Measurements from ENCODE around the gene BCL2L12. TPM values are rescaled to one million over a fixed set of nuclear protein-coding genes. Genes with fewer than 3 reads are reported as not detected.

Gene BCL2L12
- total RNA-seq, 1 experiment from 2014 or later, result 3.0 TPM

DNA sequence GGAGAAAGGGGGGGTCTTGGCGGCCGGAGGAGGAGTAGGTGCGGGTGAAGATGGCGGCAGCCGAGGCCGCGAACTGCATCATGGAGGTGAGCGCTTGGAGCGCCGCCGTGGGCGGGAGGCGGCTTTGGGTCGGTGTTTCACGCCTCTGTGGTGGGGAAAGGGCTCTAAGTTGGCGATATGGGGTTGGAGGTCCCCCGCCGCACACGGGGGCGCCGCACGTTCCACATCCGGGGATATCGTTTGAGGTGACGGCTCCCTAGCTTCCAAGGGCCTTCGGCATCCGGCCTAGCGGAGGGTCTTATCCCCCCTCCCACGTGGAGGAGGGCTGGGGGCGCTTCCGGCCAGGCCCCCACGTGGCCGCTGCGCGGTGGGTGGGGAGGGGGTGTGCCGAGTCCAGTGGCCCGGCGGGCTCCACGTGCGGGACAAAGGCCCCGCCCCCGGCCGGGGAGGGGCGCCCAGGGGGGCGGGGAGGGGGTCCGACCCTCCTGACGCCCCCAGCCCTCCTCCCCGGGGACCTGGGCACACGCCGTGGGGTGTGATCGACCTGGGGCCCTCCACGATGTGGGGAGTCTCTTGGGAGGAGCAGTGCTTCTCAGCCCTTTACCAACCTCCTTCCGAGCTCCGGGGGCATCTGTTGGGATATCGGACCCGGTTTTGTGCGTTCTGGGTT is 11.6 kb downstream of the BCL2L12 start, which contains the start of gene PRMT1:
TSS of gene PRMT1 (plus strand) at position 41 of the 670 bp plus-strand sequence. CDS start at position 51, 10 bp downstream.
- peak; percentile 70 for DNase-seq
- Histone ChIP-seq H3K27me3 (no peaks in the 10 kb centered on the region), H3K4me3 (peak within 1 kb of the TSS; percentile 98), H3K9me3 (no peaks in the 10 kb centered on the region), H3K36me3 (peaks cover 34% of the 10 kb centered on the region)

DNA sequence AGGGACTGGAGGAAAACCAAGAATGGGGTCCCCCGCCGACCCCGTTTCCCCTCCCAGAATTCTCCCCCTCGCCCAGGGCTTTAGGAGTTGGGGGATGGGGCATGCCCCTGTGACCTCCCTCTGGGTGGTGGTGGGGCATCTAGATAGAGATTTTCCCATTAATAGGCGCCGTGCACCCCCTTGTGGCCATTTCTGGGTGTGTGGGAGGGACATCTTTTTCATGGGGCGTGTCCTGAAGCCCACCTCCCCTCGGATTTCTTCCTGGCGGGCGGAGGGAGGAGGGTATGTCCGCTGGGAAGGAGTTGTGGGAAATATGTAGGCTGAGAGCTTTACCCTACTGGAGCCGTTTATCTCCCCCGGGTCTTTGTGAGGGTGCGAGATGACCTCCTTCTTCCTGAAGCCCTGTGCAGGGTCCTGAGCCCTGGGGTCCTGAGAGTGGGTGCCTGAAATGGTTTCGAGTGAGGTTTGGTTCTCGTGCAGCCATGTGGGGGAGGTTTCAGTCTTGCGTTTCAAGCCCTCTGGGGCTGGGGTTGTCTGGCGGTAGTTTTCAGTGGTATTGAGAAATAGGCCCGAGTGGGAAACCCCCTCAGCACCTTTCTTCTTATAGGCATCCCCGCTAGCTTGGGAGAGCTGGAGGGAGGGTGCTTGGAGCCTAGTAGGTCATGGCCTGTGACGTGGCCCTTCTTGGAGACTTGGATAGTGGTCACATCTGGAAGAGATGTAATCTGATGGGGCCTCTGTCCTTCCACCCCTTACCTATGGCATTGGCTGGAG is 12.4 kb downstream of the BCL2L12 start:
- DNase-seq, result peak; percentile 73
- H3K4me3 ChIP-seq, result peak overlapping the region; percentile 98
- H3K36me3 ChIP-seq, result peaks cover 38% of the 10 kb centered on the region
- H3K27me3 ChIP-seq, result no peaks in the 10 kb centered on the region
- no peaks in the 10 kb centered on the region for H3K9me3 ChIP-seq

DNA sequence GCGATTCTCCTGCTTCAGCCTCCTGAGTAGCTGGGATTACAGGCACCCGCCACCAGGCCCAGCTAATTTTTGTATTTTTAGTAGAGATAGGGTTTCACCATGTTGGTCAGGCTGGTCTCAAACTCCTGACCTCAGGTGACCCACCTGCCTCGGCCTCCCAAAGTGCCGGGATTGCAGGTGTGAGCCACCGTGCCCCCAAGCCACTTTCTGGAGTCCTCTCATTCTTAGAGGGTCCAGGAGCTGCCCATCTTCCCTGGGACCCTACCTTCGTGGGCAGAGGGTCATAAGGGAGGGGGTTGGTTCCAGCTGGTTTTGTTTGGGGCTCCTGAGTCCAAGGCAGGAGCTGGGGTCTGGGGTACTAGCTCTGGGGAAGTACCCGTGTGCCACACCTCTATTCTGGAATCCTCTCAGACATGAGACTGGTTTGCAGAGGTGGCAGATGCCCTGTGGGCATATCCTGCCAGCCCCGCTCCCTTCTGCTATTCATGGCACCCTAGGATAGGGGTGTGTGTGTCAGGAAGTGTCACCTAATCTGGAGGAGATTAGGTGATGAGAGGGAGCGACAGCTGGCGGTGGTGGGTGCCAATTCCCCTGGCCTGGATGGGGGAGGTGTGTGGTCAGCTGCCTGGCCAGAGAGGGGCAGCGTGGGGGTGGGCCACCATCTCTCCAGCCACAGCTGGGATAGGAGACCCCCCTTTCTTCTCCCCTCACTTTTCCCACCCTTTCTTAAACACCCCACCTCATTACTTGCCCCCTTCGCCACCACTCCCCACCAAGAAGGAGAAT is 13.4 kb downstream of the BCL2L12 start:
- no peak for DNase-seq
- Histone ChIP-seq H3K4me3 (peak overlapping the region; percentile 5; the same call in 1 of the 2 replicates), H3K9me3 (no peaks in the 10 kb centered on the region), H3K36me3 (peaks cover 47% of the 10 kb centered on the region), H3K27me3 (no peaks in the 10 kb centered on the region)

DNA sequence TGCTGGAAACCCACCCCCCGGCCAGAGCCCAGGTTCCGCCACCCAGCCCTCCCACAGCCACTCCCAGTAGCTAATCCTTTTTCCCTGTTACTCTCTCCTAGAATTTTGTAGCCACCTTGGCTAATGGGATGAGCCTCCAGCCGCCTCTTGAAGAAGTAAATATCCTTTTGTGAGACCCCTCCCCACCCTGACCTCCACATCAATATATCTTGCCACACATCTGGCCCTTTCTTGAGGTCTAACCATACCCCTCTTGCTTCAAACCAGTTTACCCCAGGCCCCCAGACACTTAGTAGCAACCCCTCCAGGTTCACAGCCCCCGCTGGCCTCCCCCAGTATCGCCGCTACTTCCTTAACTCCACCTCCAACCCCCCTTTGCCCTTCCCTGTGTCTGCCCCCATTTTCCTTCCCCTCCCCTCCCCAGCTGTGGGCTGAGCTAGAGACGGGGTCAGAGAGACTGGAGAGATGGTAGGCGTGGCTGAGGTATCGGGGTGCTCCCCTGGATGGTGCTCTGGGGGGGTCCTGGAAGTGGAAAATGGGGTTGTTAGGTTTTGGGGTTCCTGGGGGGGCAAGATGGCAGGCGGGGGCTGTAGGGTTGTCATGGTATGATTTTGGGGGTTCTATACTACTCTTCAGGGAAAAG is 14.2 kb downstream of the BCL2L12 start:
- Histone ChIP-seq H3K27me3 (no peaks in the 10 kb centered on the region), H3K36me3 (peaks cover 54% of the 10 kb centered on the region), H3K9me3 (no peaks in the 10 kb centered on the region), H3K4me3 (no peak overlapping the region)
- no peak for DNase-seq

DNA sequence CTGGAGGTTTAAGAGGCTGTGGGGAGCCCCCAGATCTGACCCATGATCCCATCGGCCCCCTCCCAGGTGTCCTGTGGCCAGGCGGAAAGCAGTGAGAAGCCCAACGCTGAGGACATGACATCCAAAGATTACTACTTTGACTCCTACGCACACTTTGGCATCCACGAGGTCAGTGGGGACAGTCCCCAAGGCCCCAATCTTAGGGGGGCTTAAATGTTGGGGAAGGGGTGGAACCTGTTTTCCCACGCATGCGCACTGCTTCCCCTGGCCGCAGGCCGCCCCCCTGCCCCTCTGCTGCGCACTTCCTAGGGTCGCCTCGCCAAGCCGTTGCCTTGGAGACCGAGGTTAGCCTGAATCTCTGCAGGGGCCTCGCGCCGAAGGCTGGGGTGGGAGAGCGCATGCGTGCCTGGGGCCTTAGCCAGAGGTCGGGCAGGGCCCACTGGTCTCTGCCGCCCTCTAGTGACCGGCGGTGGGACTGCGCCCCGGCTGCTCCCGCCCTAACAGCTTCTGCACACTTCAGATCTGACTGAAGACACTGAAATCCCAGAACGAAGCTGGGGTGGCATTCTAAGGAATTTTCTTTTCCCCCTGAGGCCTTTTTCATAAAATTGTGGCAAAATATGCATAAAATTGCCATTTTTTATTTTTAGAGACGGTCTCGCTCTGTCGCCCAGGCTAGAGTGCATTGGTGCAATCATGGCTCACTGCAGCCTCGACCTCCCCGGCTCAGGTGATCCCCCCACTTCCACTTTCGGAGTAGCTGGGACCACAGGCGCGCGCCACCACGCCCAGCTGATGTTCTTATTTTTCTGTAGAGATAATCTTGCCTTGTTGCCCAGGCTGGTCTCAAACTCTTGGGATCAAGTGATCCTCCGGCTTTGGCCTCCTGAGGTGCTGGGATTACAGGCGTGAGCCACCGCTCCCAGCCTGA is 15.0 kb downstream of the BCL2L12 start:
- H3K27me3 ChIP-seq, result no peaks in the 10 kb centered on the region
- no peaks in the 10 kb centered on the region for H3K9me3 ChIP-seq
- DNase-seq, result peak; percentile 85
- no peak overlapping the region for H3K4me3 ChIP-seq
- H3K36me3 ChIP-seq, result peaks cover 60% of the 10 kb centered on the region

DNA sequence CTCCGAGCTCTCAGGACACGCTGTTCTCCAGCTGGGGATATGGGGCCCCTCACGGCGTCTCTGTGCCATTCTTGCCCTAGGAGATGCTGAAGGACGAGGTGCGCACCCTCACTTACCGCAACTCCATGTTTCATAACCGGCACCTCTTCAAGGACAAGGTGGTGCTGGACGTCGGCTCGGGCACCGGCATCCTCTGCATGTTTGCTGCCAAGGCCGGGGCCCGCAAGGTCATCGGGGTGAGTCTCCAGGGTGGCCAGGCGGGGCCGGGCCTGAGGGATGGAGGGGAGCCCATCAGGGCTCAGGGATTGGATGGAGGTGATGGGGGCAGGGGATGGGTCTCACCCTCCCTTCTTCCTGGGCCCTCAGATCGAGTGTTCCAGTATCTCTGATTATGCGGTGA is 16.1 kb downstream of the BCL2L12 start:
- DNase-seq, result no peak
- Histone ChIP-seq H3K9me3 (no peaks in the 10 kb centered on the region), H3K4me3 (no peak overlapping the region), H3K36me3 (peaks cover 68% of the 10 kb centered on the region), H3K27me3 (no peaks in the 10 kb centered on the region)

DNA sequence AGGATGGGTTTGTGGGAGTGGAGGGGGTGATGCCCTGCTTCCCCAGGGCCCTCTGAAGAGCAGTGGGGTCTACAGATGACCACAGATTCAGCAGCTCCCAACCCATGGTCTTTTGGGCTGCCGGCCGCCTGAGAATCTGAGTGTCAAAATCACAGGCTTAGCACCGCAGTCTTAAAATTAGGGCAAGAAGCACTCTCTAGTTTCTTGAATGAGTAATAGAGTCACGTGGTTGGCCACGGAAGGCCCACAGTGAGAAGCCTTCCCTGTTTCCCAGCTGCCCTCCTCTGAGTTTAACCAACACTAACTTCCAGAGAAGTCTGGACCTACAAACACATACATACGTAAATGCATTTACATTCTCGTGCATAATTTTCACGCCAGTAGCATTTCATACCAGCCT is 16.5 kb downstream of the BCL2L12 start:
- DNase-seq, result no peak
- Histone ChIP-seq H3K27me3 (no peaks in the 10 kb centered on the region), H3K9me3 (no peaks in the 10 kb centered on the region), H3K36me3 (peaks cover 66% of the 10 kb centered on the region), H3K4me3 (no peak overlapping the region)

DNA sequence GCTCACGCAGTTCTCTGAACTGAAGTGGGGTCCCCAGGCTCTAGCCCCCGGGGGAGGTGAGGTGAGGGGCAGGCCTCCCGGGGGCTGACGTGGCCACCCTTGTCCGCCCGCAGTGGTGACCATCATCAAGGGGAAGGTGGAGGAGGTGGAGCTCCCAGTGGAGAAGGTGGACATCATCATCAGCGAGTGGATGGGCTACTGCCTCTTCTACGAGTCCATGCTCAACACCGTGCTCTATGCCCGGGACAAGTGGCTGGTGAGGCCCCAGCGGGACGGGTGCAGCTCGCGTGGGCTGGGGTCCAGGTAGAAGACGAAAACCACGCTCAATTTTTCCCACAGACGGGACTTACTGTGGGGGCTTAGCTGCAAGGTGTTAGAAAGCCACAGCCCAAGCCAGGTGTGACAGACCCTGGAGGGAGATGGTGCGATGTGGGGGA is 18.1 kb downstream of the BCL2L12 start:
- peaks cover 71% of the 10 kb centered on the region for H3K36me3 ChIP-seq
- DNase-seq, result no peak
- H3K4me3 ChIP-seq, result no peak overlapping the region
- no peaks in the 10 kb centered on the region for H3K9me3 ChIP-seq
- no peaks in the 10 kb centered on the region for H3K27me3 ChIP-seq

DNA sequence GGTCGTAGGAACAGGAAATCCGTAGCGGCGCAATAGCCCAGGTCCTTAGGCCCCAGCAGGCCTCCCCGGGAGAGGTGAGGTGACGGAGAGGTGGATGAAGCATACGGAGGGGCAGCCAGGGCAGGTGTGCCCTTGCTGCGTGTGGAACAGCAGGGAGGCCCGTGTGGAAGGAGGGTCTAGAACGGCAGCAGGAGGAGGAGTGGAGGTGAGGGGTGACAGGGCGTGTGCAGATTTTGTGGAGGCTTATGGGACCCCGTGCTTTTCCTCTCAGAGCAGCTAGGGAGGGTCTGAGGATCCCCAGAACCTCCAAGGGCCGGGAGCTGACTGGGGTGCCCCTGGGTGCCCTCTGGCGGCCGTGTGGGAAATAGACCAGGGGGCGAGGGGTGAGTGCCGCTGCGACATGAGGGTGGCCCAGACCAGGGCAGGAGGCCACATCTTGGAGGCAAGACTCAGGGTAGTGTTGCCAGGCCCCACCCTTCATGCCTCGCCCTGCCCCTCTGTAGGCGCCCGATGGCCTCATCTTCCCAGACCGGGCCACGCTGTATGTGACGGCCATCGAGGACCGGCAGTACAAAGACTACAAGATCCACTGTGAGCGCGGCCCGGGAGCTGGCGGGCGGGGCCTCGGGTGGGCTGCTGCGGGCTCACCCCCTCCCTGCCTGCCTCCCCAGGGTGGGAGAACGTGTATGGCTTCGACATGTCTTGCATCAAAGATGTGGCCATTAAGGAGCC is 18.7 kb downstream of the BCL2L12 start:
- no peak overlapping the region for H3K4me3 ChIP-seq
- no peaks in the 10 kb centered on the region for H3K27me3 ChIP-seq
- H3K9me3 ChIP-seq, result no peaks in the 10 kb centered on the region
- peaks cover 71% of the 10 kb centered on the region for H3K36me3 ChIP-seq
- no peak for DNase-seq

DNA sequence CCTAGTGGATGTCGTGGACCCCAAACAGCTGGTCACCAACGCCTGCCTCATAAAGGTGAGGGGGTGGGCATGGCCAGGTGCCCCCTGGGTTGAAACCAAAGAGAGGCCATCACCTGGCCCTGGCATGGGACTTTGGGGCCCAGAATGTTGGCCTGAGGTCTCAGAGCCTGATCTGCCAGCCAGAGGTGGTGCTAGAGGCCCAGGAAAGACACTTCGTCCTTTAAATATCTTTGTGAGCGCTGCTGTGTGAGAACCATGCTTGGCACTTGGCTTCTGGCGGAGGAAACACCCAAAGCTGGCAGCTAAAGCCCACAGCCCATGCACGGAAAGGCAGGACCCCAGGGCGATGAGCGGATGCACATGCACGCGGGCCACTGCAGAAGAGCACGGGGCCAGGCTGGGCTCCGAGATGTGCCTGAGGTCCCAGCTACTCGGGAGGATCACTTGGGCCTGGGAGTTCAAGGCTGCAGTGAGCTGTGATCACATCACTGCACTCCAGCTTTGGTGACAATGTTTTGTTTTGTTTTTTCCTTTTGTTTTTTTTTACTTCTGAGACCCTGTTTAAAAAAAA is 19.3 kb downstream of the BCL2L12 start:
- no peak for DNase-seq
- no peaks in the 10 kb centered on the region for H3K27me3 ChIP-seq
- H3K4me3 ChIP-seq, result no peak overlapping the region
- no peaks in the 10 kb centered on the region for H3K9me3 ChIP-seq
- H3K36me3 ChIP-seq, result peaks cover 67% of the 10 kb centered on the region

DNA sequence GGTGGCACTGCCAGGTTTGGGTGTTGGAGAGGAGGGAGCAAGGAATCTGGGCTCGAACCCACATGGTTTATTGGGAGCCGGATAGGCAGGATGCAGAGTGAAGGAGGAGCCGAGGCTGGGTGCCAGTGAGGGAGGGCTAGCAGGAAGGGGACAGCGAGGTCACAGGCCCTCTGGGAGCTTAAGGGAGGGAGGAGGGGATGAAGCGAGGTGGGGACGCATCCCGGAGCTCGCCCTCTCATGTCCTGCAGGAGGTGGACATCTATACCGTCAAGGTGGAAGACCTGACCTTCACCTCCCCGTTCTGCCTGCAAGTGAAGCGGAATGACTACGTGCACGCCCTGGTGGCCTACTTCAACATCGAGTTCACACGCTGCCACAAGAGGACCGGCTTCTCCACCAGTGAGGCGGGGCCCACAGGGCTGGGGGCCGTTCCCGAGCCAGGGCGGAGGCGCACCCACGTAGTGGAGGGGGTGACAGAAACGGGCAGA is 20.2 kb downstream of the BCL2L12 start:
- no peak for DNase-seq
- Histone ChIP-seq H3K4me3 (no peak overlapping the region), H3K36me3 (peaks cover 60% of the 10 kb centered on the region), H3K27me3 (no peaks in the 10 kb centered on the region), H3K9me3 (no peaks in the 10 kb centered on the region)

DNA sequence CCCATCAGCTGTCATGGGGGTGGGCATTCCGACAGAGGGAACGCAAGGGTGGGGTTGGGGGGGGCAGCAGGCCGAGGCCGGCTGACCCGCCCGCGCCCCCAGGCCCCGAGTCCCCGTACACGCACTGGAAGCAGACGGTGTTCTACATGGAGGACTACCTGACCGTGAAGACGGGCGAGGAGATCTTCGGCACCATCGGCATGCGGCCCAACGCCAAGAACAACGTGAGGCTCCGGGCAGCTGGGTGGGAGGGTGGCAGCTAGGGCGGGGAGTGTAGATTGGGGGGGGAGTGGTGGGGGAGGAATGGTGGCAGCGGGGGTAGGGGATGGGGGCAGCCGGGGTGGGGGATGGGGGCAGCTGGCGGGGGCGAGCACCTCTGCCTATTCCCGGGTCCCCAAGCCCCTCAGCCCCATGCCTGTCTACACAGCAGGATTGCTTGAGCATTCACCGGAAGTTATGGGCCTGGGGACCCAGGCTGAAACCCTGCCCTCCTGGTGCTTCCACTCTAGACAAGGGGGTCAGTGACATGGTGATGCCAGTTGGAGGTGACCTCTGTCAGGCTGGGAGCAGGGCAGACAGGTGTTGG is 20.9 kb downstream of the BCL2L12 start:
- no peak for DNase-seq
- peaks cover 53% of the 10 kb centered on the region for H3K36me3 ChIP-seq

DNA sequence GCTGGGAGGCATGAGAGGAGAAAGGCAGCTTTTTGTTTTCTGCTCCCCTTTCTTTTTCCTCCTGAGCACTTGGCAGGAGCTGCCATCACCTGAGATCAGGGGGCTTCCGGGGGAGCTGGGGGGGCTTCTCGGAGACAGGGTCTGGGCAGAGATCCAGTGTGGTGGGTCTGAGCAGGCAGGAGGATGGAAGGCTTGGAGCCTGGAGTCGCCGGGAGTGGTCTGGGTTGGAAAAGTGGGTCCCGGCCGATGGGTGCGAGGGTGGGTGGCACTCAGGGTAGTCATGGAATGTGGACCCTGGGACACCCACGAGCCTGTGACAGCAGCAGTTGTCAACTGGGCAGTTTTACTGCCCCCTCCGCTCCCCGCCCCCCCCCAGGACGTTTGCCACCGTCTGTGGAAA is 21.4 kb downstream of the BCL2L12 start:
- no peak for DNase-seq
- H3K9me3 ChIP-seq, result no peaks in the 10 kb centered on the region
- no peaks in the 10 kb centered on the region for H3K27me3 ChIP-seq
- peaks cover 48% of the 10 kb centered on the region for H3K36me3 ChIP-seq
- H3K4me3 ChIP-seq, result no peak overlapping the region

More for the DNA sequence above, 20.9 kb downstream of the BCL2L12 start:
- Histone ChIP-seq H3K4me3 (no peak overlapping the region), H3K9me3 (no peaks in the 10 kb centered on the region), H3K27me3 (no peaks in the 10 kb centered on the region)

DNA sequence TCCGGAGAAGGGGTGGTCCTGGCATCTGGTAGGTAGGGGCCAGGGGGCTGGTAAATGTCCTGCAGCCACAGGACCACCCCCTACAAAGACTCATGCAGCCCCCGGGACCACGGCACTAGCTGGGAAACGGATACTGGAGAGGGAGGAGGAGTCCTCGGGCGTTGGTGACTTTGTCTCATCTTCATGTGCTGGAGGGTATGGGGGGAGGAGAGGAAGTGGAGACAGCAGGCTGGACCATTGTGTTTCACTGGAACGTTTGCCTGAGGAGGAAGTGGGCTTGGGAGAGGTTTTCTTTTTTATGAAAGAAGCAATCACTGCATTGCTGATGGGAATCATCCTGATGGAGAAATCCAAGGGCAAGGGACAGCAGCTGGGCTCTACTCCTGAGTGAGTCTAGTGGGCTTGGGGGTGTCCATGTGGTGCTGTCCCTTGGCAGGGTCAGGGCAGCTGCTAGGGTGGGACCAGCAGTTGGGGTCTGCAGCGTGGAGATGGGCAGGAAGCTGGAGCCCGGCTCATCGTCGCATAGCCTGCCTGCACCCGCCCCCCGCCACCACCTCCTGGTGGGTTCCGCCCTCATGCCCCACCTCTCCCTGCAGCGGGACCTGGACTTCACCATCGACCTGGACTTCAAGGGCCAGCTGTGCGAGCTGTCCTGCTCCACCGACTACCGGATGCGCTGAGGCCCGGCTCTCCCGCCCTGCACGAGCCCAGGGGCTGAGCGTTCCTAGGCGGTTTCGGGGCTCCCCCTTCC is 22.0 kb downstream of the BCL2L12 start:
- H3K9me3 ChIP-seq, result no peaks in the 10 kb centered on the region
- H3K4me3 ChIP-seq, result no peak overlapping the region
- no peak for DNase-seq
- H3K27me3 ChIP-seq, result no peaks in the 10 kb centered on the region
- H3K36me3 ChIP-seq, result peaks cover 42% of the 10 kb centered on the region

Data from MG63 (cell line).